H9 (cell line): ENCODE measurements around the gene BROX. TPM values are rescaled to one million over a fixed set of nuclear protein-coding genes. Genes with fewer than 3 reads are reported as not detected.

Experiments used
- DNase-seq: peaks from one replicate; pipeline ENCODE4 v3.0.0-alpha.2; 2017
- H2AFZ ChIP-seq: one replicate; pipeline ENCODE4 v1.6.1; 2013; ENCODE audit warnings: mild to moderate bottlenecking, low read length, control low read depth, moderate library complexity
- H2AK5ac ChIP-seq: 2 replicates; pipeline ENCODE4 v1.6.1; 2013; ENCODE audit warnings: low read length, control low read depth, mixed read lengths; ENCODE audit not compliant: insufficient read length
- H2BK120ac ChIP-seq: one replicate; pipeline ENCODE4 v1.6.1; 2013; ENCODE audit warnings: low read depth, mild to moderate bottlenecking, low read length, control low read depth, inconsistent platforms; ENCODE audit not compliant: poor library complexity, severe bottlenecking
- H2BK12ac ChIP-seq: 2 replicates; pipeline ENCODE4 v1.6.1; 2013; ENCODE audit warnings: low read length, control low read depth, mixed read lengths, low read depth; ENCODE audit not compliant: insufficient read length
- H2BK15ac ChIP-seq: 2 replicates; pipeline ENCODE4 v1.6.1; 2013; ENCODE audit warnings: low read depth, low read length, control low read depth
- H2BK20ac ChIP-seq: one replicate; pipeline ENCODE4 v1.6.1; 2013; ENCODE audit warnings: low read depth, mild to moderate bottlenecking, low read length, control low read depth, inconsistent platforms; ENCODE audit not compliant: poor library complexity, severe bottlenecking
- H2BK5ac ChIP-seq: 2 replicates; pipeline ENCODE4 v1.6.1; 2013; ENCODE audit warnings: low read length, control low read depth, mixed read lengths; ENCODE audit not compliant: insufficient read length
- H3K14ac ChIP-seq: 2 replicates; pipeline ENCODE4 v1.6.1; 2013; ENCODE audit warnings: low read length, control low read depth; ENCODE audit not compliant: insufficient read depth
- H3K18ac ChIP-seq: 2 replicates; pipeline ENCODE4 v1.6.1; 2013; ENCODE audit warnings: low read depth, mild to moderate bottlenecking, mixed read lengths, low read length, control low read depth; ENCODE audit not compliant: insufficient read length
- H3K23ac ChIP-seq: 2 replicates; pipeline ENCODE4 v1.6.1; 2013; ENCODE audit warnings: low read length, control low read depth, mixed read lengths, low read depth; ENCODE audit not compliant: insufficient read length
- H3K23me2 ChIP-seq: 2 replicates; pipeline ENCODE4 v1.6.1; 2013; ENCODE audit warnings: low read depth, mild to moderate bottlenecking, mixed read lengths, low read length, control low read depth; ENCODE audit not compliant: insufficient read length, poor library complexity, severe bottlenecking
- H3K27ac ChIP-seq: 2 replicates; pipeline ENCODE4 v1.5.1; 2013; ENCODE audit warnings: low read length, control low read depth, mixed read lengths, low read depth; ENCODE audit not compliant: insufficient read length
- H3K27me3 ChIP-seq: 2 replicates; pipeline ENCODE4 v1.6.1; 2013; ENCODE audit warnings: low read length, control low read depth, inconsistent platforms; ENCODE audit not compliant: insufficient read depth
- H3K4ac ChIP-seq: 2 replicates; pipeline ENCODE4 v1.6.1; 2013; ENCODE audit warnings: low read depth, mild to moderate bottlenecking, control low read depth, inconsistent platforms, low read length, moderate library complexity
- H3K4me1 ChIP-seq: 2 replicates; pipeline ENCODE4 v1.6.1; 2013; ENCODE audit warnings: low read length, control low read depth, inconsistent platforms; ENCODE audit not compliant: insufficient read depth
- H3K4me2 ChIP-seq: 2 replicates; pipeline ENCODE4 v1.6.1; 2013; ENCODE audit warnings: low read length, control low read depth, mixed read lengths; ENCODE audit not compliant: insufficient read length, insufficient read depth
- H3K56ac ChIP-seq: 2 replicates; pipeline ENCODE4 v1.6.1; 2013; ENCODE audit warnings: low read depth, mild to moderate bottlenecking, mixed read lengths, low read length, control low read depth; ENCODE audit not compliant: insufficient read length
- H3K79me1 ChIP-seq: 2 replicates; pipeline ENCODE4 v1.6.1; 2013; ENCODE audit warnings: low read depth, mild to moderate bottlenecking, moderate library complexity, low read length, control low read depth, inconsistent platforms; ENCODE audit not compliant: insufficient read depth, poor library complexity, severe bottlenecking
- H3K79me2 ChIP-seq: 2 replicates; pipeline ENCODE4 v1.6.1; 2013; ENCODE audit warnings: low read length, control low read depth, inconsistent platforms; ENCODE audit not compliant: insufficient read depth
- H3K9ac ChIP-seq: 2 replicates; pipeline ENCODE4 v1.6.1; 2013; ENCODE audit warnings: low read length, control low read depth, mixed read lengths; ENCODE audit not compliant: insufficient read length; ENCODE audit errors: extremely low read depth
- H3K9me3 ChIP-seq: one replicate; pipeline ENCODE4 v1.6.1; 2013; ENCODE audit warnings: low read depth, low read length, inconsistent platforms; ENCODE audit not compliant: control insufficient read depth
- H3T11ph ChIP-seq: one replicate; pipeline ENCODE4 v1.6.1; 2013; ENCODE audit warnings: mild to moderate bottlenecking, low read length, control low read depth, inconsistent platforms
- H4K20me1 ChIP-seq: one replicate; pipeline ENCODE4 v1.6.1; 2013; ENCODE audit not compliant: control insufficient read depth, insufficient read length, insufficient read depth
- H4K5ac ChIP-seq: 2 replicates; pipeline ENCODE4 v1.6.1; 2013; ENCODE audit warnings: low read depth, mild to moderate bottlenecking, mixed read lengths, low read length, control low read depth; ENCODE audit not compliant: insufficient read length
- H4K8ac ChIP-seq: replicated peaks from 2 replicates; pipeline ENCODE4 v1.6.1; 2013; ENCODE audit warnings: low read length, control low read depth, mixed read lengths, low read depth; ENCODE audit not compliant: insufficient read length
- H4K91ac ChIP-seq: 2 replicates; pipeline ENCODE4 v1.6.1; 2013; ENCODE audit warnings: low read depth, mild to moderate bottlenecking, moderate library complexity, mixed read lengths, low read length, control low read depth; ENCODE audit not compliant: insufficient read length
- H3K27ac Mint-ChIP-seq, 3 experiments: 2 replicates in 2 of 3; 3 replicates in 1 of 3; pipeline ENCODE4 v1.8.0; 2020 to 2021; ENCODE audit warnings: mixed read lengths in 3 of 3, mild to moderate bottlenecking in 1 of 3, moderate library complexity in 1 of 3
- H3K27me3 Mint-ChIP-seq: 2 replicates; pipeline ENCODE4 v1.8.0; 2021; ENCODE audit warnings: low read depth, mild to moderate bottlenecking, moderate library complexity, mixed read lengths
- H3K36me3 Mint-ChIP-seq, 3 experiments: 2 replicates in 2 of 3; 3 replicates in 1 of 3; pipeline ENCODE4 v1.8.0; 2020 to 2021; ENCODE audit warnings: low read depth in 3 of 3, mixed read lengths in 3 of 3; ENCODE audit not compliant: insufficient read depth in 1 of 3
- H3K4me1 Mint-ChIP-seq, 2 experiments: 2 replicates each; pipeline ENCODE4 v1.8.0; 2020; ENCODE audit warnings: mixed read lengths in 2 of 2
- H3K4me3 Mint-ChIP-seq, 2 experiments: 2 replicates in 1 of 2; 3 replicates in 1 of 2; pipeline ENCODE4 v1.8.0; 2020 to 2021; ENCODE audit warnings: mild to moderate bottlenecking in 2 of 2, mixed read lengths in 2 of 2, moderate library complexity in 1 of 2
- H3K9me3 Mint-ChIP-seq, 2 experiments: 2 replicates in 1 of 2; 3 replicates in 1 of 2; pipeline ENCODE4 v1.8.0; 2020; ENCODE audit warnings: mild to moderate bottlenecking in 2 of 2, mixed read lengths in 2 of 2, moderate library complexity in 1 of 2
- WGBS: extraction: QIAGEN DNeasy Blood & Tissue Kit; methylation state at CpG from one replicate; pipeline ENCODE4 v1.1.7; 2013; ENCODE audit warnings: missing lambda C conversion rate, low lambda C conversion rate, mixed read lengths; ENCODE audit not compliant: insufficient read length; ENCODE audit errors: extremely low coverage; 5-methylcytosine and 5-hydroxymethylcytosine counted together
- total RNA-seq: library from RNA; stranded (reverse); gene quantifications from 2 replicates; pipeline ENCODE4 v1.2.1, GENCODE V29; 2021
- TF ChIP-seq, protein P1 (sequence below): fragments of 200-600 bp; sonication (generic); conservative IDR thresholded peaks from 3 replicates; pipeline ENCODE4 v1.8.0; 2021; ENCODE audit warnings: antibody characterized with exemption, mild to moderate bottlenecking

The BROX gene
- total RNA-seq, 1 experiment from 2014 or later = 27.8 TPM

DNA sequence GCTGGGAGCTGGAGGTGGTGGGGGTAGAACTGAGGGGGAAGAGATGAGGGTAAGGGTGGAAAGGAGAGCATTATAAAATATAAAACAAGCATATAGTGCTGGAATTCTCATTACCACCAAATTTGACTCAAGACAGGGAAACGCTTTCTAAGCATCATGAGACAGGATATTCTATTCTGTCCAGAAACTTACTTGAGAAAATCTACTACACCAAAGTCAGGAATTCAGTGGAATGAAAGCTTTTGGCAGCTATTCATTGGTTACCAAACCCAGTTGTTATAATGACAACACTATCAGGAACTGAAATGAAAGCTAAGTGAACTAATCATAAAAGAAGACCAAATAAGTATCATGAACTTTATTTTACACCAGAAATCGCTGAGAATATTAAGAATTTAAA is 14.5 kb upstream of the BROX start:
- peaks cover 21 to 35% (median 29%) of the 10 kb centered on the region in 3 experiments; a peak in 6 of 7 replicates for H3K36me3 Mint-ChIP-seq
- H3K9me3 Mint-ChIP-seq = 0 out of 5 replicates have a peak, but pooled peaks cover 0 to 4% of the 10 kb centered on the region in 2 experiments
- no peaks in the 10 kb centered on the region for H3K27me3 Mint-ChIP-seq
- H3T11ph ChIP-seq = no peak overlapping the region
- no peak overlapping the region for H3K23ac ChIP-seq
- TF ChIP-seq, protein P1, sequence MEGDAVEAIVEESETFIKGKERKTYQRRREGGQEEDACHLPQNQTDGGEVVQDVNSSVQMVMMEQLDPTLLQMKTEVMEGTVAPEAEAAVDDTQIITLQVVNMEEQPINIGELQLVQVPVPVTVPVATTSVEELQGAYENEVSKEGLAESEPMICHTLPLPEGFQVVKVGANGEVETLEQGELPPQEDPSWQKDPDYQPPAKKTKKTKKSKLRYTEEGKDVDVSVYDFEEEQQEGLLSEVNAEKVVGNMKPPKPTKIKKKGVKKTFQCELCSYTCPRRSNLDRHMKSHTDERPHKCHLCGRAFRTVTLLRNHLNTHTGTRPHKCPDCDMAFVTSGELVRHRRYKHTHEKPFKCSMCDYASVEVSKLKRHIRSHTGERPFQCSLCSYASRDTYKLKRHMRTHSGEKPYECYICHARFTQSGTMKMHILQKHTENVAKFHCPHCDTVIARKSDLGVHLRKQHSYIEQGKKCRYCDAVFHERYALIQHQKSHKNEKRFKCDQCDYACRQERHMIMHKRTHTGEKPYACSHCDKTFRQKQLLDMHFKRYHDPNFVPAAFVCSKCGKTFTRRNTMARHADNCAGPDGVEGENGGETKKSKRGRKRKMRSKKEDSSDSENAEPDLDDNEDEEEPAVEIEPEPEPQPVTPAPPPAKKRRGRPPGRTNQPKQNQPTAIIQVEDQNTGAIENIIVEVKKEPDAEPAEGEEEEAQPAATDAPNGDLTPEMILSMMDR = no peak
- no peak overlapping the region for H4K8ac ChIP-seq
- no peak overlapping the region for H3K27ac ChIP-seq
- H3K18ac ChIP-seq = no peak overlapping the region
- no peak overlapping the region for H3K56ac ChIP-seq
- H2BK15ac ChIP-seq = no peak overlapping the region
- H3K79me2 ChIP-seq = no peaks in the 10 kb centered on the region; the same call in 1 of the 2 replicates
- no peak overlapping the region for H2BK12ac ChIP-seq
- no peak overlapping the region for H2BK5ac ChIP-seq
- H3K27me3 ChIP-seq = no peaks in the 10 kb centered on the region
- H3K27ac Mint-ChIP-seq = no peak overlapping the region
- H3K9me3 ChIP-seq = no peaks in the 10 kb centered on the region
- no peak for DNase-seq
- no peak overlapping the region for H2AFZ ChIP-seq
- H2BK120ac ChIP-seq = no peak overlapping the region
- H4K5ac ChIP-seq = no peak overlapping the region
- H3K14ac ChIP-seq = no peak overlapping the region
- no peak overlapping the region for H4K91ac ChIP-seq
- H3K4me1 ChIP-seq = no peaks in the 10 kb centered on the region
- no peak overlapping the region for H2AK5ac ChIP-seq
- H3K4ac ChIP-seq = no peak overlapping the region
- WGBS = no CpG with 5 or more reads among the region's 2 CpGs
- no peaks in the 10 kb centered on the region for H4K20me1 ChIP-seq
- no peak overlapping the region for H3K4me3 Mint-ChIP-seq
- H3K9ac ChIP-seq = no peak overlapping the region
- peaks cover 3% of the 10 kb centered on the region for H3K79me1 ChIP-seq
- H3K23me2 ChIP-seq = no peaks in the 10 kb centered on the region
- no peaks in the 10 kb centered on the region for H3K4me1 Mint-ChIP-seq
- H2BK20ac ChIP-seq = no peak overlapping the region
- H3K4me2 ChIP-seq = no peak overlapping the region
